Measurements from ENCODE around the gene SEPTIN3.
A peak's percentile ranks its signal among the peaks of the same experiment; 100 is the strongest.

The SEPTIN3 gene

DNA sequence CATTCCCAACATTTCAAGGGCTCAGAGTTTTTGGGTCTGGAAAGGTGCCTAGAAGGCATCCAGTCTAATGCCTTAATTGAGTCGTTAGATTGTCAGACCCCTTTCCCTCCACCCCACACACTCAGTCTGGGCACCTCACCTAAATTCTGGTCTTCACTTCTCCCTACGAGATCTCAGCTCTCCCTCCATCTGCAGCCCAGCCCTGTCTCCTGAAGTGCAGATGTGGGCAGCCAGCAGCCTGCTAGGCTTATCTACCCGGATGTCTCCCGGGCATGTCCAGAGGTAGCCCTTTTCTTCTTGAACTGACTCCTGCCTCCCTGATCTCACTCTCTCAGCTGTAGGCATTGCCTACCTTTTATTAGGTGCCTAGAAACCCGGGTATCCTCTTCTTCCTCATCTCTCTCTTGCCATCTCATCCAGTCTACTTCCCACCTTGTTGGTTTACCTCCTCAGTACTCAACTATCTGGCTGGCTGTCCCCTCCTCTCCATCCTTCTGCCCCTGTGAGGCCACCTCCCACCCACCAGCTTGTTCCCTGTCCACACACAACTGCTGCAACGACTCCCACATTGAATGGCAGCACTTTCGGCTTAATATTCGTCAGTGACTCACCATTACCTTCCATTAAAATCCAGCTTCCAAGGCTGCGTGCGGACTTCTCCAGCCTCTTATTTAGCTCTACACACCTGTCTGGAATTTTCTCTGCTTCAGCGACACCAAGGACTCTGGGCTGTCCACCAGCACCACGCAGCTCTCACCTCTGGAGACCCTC is 6.2 kb downstream of the SEPTIN3 start:
- in situ Hi-C loops (cut with HindIII; ENCODE audit: low sequenced_read_pairs): no loop called here
- TF ChIP-seq, protein P1, sequence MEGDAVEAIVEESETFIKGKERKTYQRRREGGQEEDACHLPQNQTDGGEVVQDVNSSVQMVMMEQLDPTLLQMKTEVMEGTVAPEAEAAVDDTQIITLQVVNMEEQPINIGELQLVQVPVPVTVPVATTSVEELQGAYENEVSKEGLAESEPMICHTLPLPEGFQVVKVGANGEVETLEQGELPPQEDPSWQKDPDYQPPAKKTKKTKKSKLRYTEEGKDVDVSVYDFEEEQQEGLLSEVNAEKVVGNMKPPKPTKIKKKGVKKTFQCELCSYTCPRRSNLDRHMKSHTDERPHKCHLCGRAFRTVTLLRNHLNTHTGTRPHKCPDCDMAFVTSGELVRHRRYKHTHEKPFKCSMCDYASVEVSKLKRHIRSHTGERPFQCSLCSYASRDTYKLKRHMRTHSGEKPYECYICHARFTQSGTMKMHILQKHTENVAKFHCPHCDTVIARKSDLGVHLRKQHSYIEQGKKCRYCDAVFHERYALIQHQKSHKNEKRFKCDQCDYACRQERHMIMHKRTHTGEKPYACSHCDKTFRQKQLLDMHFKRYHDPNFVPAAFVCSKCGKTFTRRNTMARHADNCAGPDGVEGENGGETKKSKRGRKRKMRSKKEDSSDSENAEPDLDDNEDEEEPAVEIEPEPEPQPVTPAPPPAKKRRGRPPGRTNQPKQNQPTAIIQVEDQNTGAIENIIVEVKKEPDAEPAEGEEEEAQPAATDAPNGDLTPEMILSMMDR (IDR thresholded peaks at IDR 0.05; ENCODE audit: low read depth, low read length, missing control alignments): no peak
- DNase-seq (ENCODE audit: low read depth): no peak
- no peak overlapping the region for H3K4me3 ChIP-seq (ENCODE audit: low read depth, low read length)

DNA sequence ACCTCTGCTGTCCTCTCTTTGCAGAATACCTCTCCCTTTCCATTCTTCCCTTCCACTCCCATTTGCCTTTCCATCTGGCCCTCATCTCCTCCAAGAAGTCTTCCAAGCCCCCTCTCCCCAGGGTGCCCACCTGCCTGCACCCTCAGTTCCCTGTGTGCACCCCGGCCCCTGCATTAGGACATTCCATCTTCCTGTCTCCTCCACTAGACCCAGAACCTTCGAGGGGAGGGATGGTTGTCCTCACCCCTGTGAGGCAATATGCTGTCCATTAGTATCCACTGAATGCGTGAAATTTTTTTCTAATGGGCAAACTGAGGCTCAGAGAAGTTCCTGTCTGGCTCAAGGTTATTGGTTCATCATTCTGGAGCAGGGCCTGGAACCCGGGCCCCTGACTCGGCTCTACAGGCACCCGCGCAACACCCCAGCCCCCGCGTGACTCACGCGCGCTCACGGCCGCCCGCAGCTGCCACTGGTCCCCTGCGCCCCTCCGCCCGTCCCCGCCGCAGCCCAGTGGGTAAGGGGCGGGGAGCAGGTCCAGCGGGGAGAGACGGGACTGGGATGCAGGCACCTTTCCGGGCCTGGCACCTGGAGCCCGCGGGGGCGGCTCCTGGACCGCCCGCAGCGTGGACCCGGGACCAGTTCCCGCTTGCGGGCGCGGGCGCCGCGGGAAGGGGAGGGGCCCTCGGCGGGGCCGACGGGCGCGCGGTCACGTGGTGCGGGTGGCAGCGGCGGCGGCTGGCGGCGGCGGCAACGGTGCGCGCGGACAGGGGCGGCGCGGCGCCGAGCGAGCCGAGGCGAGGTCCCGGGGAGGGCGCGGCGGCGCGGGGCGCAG is 7.0 kb downstream of the SEPTIN3 start:
- in situ Hi-C loops (cut with HindIII; ENCODE audit: low sequenced_read_pairs): no loop called here
- TF ChIP-seq, protein P1 (IDR thresholded peaks at IDR 0.05; ENCODE audit: low read depth, low read length, missing control alignments): no peak
- peak overlapping the region; percentile 33 for H3K4me3 ChIP-seq (ENCODE audit: low read depth, low read length)
- no peak for DNase-seq (ENCODE audit: low read depth)

DNA sequence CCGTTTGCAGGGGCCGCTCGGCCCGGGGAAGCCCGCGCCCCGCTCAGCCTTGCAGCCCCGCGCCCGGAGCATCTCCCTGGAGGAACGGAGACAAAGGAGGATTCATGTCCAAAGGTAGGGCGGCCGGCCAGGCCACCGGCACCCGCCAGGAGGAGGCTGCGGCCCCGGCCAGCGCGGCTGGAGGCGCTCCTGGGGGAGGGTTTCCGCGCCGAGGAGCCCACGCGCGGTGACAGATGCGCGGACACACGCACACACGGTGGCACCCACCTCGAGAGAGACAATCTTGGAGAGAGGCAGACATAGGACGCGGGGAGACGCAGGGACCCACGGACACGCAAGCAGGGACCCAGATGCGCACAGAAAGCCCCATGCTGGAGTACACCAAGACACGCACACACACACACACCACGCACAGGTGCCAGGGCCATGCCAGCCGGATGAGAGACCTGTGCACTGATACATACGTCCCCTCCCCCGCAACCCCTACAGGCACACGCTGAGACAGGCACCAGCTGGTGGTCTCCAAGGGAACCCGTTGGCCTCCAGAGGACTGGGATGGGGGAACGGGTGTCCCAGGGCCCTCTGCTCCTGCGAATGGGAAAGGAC is 7.8 kb downstream of the SEPTIN3 start:
- DNase-seq (ENCODE audit: low read depth): no peak
- in situ Hi-C loops (cut with HindIII; ENCODE audit: low sequenced_read_pairs): no loop called here
- H3K4me3 ChIP-seq (ENCODE audit: low read depth, low read length): peak overlapping the region; percentile 28
- TF ChIP-seq, protein P1 (IDR thresholded peaks at IDR 0.05; ENCODE audit: low read depth, low read length, missing control alignments): no peak

DNA sequence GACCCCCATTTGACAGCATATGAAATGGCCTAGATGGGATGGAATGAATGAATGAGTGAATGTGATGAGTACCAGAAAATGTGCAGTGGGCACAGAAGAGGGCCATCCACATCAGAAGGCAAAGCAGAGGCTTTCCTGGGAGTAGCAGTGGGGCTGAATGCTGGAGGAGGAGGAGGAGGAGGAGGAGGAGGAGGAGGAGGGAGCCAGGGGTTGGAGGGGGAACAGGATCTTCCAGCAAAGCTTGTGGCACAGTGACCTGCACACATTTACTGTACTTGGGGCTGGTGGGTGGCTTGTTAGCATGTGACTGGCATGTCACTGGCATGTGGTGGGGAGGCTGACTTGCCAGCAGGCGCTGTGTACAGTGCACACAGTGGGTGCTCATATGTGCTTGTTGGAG is 9.5 kb downstream of the SEPTIN3 start:
- in situ Hi-C loops (cut with HindIII; ENCODE audit: low sequenced_read_pairs): no loop called here
- TF ChIP-seq, protein P1 (IDR thresholded peaks at IDR 0.05; ENCODE audit: low read depth, low read length, missing control alignments): no peak
- DNase-seq (ENCODE audit: low read depth): no peak
- H3K4me3 ChIP-seq (ENCODE audit: low read depth, low read length): no peak overlapping the region

DNA sequence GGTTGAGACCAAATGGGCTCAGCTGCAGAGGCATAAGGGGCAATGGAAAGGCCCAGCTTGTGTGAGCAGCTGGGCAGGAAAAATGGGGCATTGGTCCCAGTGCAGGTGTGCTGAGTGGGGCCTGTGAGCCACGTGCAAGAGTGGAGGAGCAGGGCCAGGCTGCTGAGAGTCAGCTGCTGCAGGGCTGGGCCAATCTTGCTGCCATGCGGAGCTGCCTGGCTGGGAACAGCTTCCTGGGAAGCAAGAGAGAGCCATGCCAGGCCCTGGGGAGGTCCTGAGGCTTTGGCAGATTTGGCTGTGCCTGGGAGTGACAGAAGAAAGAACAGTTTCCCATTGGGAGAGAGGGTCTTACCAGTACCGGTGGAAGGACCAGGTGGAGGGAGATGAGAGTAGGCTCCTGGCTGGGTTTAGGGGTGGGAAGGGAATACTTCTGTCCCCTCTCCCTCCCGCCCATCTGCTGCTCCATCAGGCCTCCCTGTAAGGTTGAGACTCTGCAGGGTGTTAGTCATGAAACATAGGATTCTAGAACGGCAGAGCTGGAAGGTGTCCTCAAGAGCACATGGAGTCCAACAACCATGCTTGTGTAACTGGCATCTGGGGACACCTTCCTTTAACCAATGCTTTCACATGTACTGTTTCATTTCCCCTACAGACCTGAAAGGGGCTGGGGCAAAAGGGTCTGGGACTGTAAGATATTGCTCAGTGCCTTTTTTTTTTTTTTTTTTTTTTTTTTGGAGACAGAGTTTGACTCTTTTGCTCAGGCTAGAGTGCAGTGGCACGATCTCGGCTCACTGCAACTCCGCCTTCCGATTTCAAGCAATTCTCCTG is 10.4 kb downstream of the SEPTIN3 start:
- DNase-seq (ENCODE audit: low read depth): no peak
- in situ Hi-C loops (cut with HindIII; ENCODE audit: low sequenced_read_pairs): no loop called here
- H3K4me3 ChIP-seq (ENCODE audit: low read depth, low read length): no peak overlapping the region
- TF ChIP-seq, protein P1 (IDR thresholded peaks at IDR 0.05; ENCODE audit: low read depth, low read length, missing control alignments): no peak

DNA sequence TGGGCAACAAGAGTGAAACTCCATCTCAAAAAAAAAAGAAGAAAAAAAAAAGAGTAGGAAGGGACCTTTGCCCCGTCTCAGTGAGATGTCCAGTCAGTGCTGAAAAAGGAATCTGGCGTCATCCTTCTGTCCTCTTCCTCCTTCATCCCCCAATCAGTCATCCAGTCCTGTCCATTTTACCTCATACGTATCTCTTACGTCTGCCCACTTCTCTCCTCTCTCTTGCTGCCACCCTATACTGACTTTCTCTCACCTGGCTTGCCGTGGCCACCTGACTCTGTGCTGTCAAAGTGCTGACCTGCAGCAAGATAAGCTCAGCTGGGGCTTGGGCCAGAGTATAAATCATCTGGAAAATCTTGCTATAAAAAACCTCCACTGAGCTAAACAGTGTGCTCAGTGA is 13.6 kb downstream of the SEPTIN3 start:
- TF ChIP-seq, protein P1 (IDR thresholded peaks at IDR 0.05; ENCODE audit: low read depth, low read length, missing control alignments): no peak
- DNase-seq (ENCODE audit: low read depth): no peak
- in situ Hi-C loops (cut with HindIII; ENCODE audit: low sequenced_read_pairs): no loop called here
- H3K4me3 ChIP-seq (ENCODE audit: low read depth, low read length): no peak overlapping the region
